ENCODE measurements around the gene LTBR.

- TF ChIP-seq CTCF (IDR thresholded peaks at IDR 0.05; ENCODE audit: poor library complexity, severe bottlenecking) (no peak), POLR2AphosphoS5 (IDR thresholded peaks at IDR 0.05) (no peak), SMC3 (conservative IDR thresholded peaks at IDR 0.05; ENCODE audit: poor library complexity) (no peak), EZH2 (IDR thresholded peaks at IDR 0.05; ENCODE audit: borderline replicate concordance, insufficient read depth, low read length, poor library complexity, severe bottlenecking) (no peak), MXI1 (conservative IDR thresholded peaks at IDR 0.05; ENCODE audit: poor library complexity, severe bottlenecking) (no peak), REST (IDR thresholded peaks at IDR 0.05; ENCODE audit: borderline replicate concordance) (no peak), EP300 (conservative IDR thresholded peaks at IDR 0.05; ENCODE audit: poor library complexity, severe bottlenecking) (no peak), TAF1 (IDR thresholded peaks at IDR 0.05; ENCODE audit: low read depth) (no peak)
These were observed 21.6 kb upstream of the LTBR start for GRCh38 chr12:6362403-6362802.
